K562 (cell line): ENCODE measurements around the gene PYHIN1. TPM values are rescaled to one million over a fixed set of nuclear protein-coding genes. Genes with fewer than 3 reads are reported as not detected.

Experiments used
- ARID2 ChIP-seq: fragments of 450-650 bp; IDR thresholded peaks from 2 replicates; pipeline ENCODE4 v1.6.1; 2017; ENCODE audit warnings: antibody characterized with exemption, mild to moderate bottlenecking
- ARID3B ChIP-seq: fragments of 250-450 bp; sonication (Bioruptor Pico); IDR thresholded peaks from 2 replicates; pipeline ENCODE4 v1.4.0; 2020; ENCODE audit warnings: borderline replicate concordance
- BRD9 ChIP-seq: fragments of 450-650 bp; IDR thresholded peaks from 2 replicates; pipeline ENCODE4 v1.6.1; 2018; ENCODE audit warnings: low read depth; ENCODE audit not compliant: partially characterized antibody
- DMBX1 ChIP-seq: fragments of 250-450 bp; sonication (Bioruptor Pico); IDR thresholded peaks from 2 replicates; pipeline ENCODE4 v1.8.0; 2022; ENCODE audit warnings: inconsistent platforms, mild to moderate bottlenecking, moderate library complexity, borderline replicate concordance
- GMEB1 ChIP-seq: fragments of 250-450 bp; sonication (Bioruptor Pico); IDR thresholded peaks from 2 replicates; pipeline ENCODE4 v1.4.0; 2020; ENCODE audit warnings: mild to moderate bottlenecking
- HSF4 ChIP-seq: fragments of 250-450 bp; sonication (Bioruptor Pico); IDR thresholded peaks from 2 replicates; pipeline ENCODE4 v2.1.2; 2022; ENCODE audit warnings: mild to moderate bottlenecking, moderate library complexity, borderline replicate concordance
- KLF16 ChIP-seq: IDR thresholded peaks from 2 replicates; pipeline ENCODE4 v1.6.1; 2016; ENCODE audit warnings: antibody characterized with exemption
- MAFK ChIP-seq: IDR thresholded peaks from 2 replicates; pipeline ENCODE4 v1.6.1; 2011; ENCODE audit warnings: low read length, improper control_type of control experiment
- NFIX ChIP-seq: fragments of 250-450 bp; sonication (Bioruptor Pico); IDR thresholded peaks from 2 replicates; pipeline ENCODE4 v1.4.0; 2020; ENCODE audit warnings: low read depth, mild to moderate bottlenecking, moderate library complexity
- REST ChIP-seq, 2 experiments: fragments of 450-650 bp; formaldehyde crosslinking in 1 of 2; IDR thresholded peaks; 2 replicates each; pipeline versions ENCODE4 v1.4.0 to v1.6.1; 2014 to 2020; ENCODE audit warnings: mild to moderate bottlenecking in 2 of 2, borderline replicate concordance in 1 of 2, low read depth in 1 of 2
- SRSF1 ChIP-seq: fragments of 200-400 bp; formaldehyde crosslinking; IDR thresholded peaks from 2 replicates; pipeline ENCODE4 v1.6.1; 2017; ENCODE audit warnings: mild to moderate bottlenecking, low read depth, low read length, moderate library complexity
- TFE3 ChIP-seq: fragments of 450-650 bp; formaldehyde crosslinking; IDR thresholded peaks from 2 replicates; pipeline ENCODE4 v1.4.0; 2020; ENCODE audit warnings: mild to moderate bottlenecking, mixed read lengths
- USF2 ChIP-seq: sonication (generic); formaldehyde crosslinking; IDR thresholded peaks from 2 replicates; pipeline ENCODE4 v1.5.0; 2020; ENCODE audit warnings: missing genetic modification reagents
- ZNF354B ChIP-seq: fragments of 250-450 bp; sonication (Bioruptor Pico); IDR thresholded peaks from 2 replicates; pipeline ENCODE4 v1.4.0; 2020
- ZNF41 ChIP-seq: fragments of 250-450 bp; sonication (Bioruptor Pico); conservative IDR thresholded peaks from 2 replicates; pipeline ENCODE4 v1.4.0; 2020; ENCODE audit warnings: mild to moderate bottlenecking
- polyA plus RNA-seq, 8 experiments: library from polyadenylated mRNA; depleted of rRNA in 4 of 8; stranded (reverse) in 5 of 8; unstranded in 3 of 8; fragments of >200 nt; fragmentation: Nextera tagmentation in 2 of 8; fragmentation: Illumina TruSeq in 1 of 8; extraction: Ambion mirVana in 2 of 8; extraction: Trizol in 1 of 8; gene quantifications; 2 replicates each; pipeline versions ENCODE4 v1.2.1 to v1.2.3, GENCODE V29; 2011 to 2014; ENCODE audit warnings: inconsistent platforms in 1 of 8, missing spikeins in 1 of 8
- total RNA-seq, 7 experiments: library from RNA; depleted of rRNA in 6 of 7; stranded (reverse); fragments of >200 nt in 6 of 7; fragmentation: Illumina TruSeq in 2 of 7; extraction: Trizol in 2 of 7; gene quantifications; 2 replicates each; pipeline versions ENCODE4 v1.2.1 to v1.2.3, GENCODE V29; 2011 to 2021; ENCODE audit warnings: low replicate concordance in 1 of 7

Gene PYHIN1
- total and polyA plus RNA-seq, 9 of the 15 experiments (the other 6 are each of a cell fraction or from before 2014, with no cell fraction given): not detected

GRCh38 chr1:158972841-158973240 is 41.5 kb downstream of the PYHIN1 start (continued):
- TF ChIP-seq REST (IDR thresholded peaks at IDR 0.05; ENCODE audit: borderline replicate concordance) (peak; percentile 15; the same call in 1 of the 2 replicates), REST (CRISPR knock-in tag; IDR thresholded peaks at IDR 0.05; ENCODE audit: low read depth) (no peak), USF2 (CRISPR knock-in tag) (no peak), DMBX1 (CRISPR knock-in tag) (no peak), SRSF1 (no peak), MAFK (no peak), KLF16 (no peak), GMEB1 (no peak), ZNF354B (CRISPR knock-in tag) (no peak), TFE3 (CRISPR knock-in tag) (no peak), ARID3B (CRISPR knock-in tag) (no peak), ZNF41 (no peak), NFIX (CRISPR knock-in tag) (no peak), ARID2 (no peak), HSF4 (CRISPR knock-in tag) (no peak), BRD9 (no peak)
